ENCODE data around the gene BGN.

Gene BGN

GRCh38 chrX:153462291-153462690, 32.5 kb upstream of the BGN start:
- DNase-seq = no peak

DNA sequence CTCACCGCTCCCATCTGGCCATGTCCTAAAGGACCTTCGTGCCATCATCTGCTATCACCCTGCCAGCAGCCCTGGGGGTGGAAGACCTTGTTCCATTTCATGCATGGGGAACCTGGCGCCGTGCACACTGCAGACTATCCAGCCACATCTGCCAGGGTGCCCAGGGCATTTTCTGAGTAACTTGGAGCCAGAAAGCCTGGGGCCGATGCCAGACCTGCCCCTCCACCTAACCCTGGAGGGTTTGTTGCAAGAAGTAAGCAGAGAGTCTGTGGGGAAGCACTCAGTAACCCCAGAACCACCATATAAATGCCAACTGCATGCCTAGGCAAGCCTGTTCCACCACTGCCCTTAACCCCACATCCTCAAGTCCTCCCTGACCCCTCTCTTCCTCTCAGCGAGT, 31.7 kb upstream of the BGN start:
- DNase-seq = no peak

- DNase-seq = no peak
These were observed 31.2 kb upstream of the BGN start for GRCh38 chrX:153463556-153463955.

- no peak for DNase-seq
These were observed 30.7 kb upstream of the BGN start for GRCh38 chrX:153464116-153464515.

DNA sequence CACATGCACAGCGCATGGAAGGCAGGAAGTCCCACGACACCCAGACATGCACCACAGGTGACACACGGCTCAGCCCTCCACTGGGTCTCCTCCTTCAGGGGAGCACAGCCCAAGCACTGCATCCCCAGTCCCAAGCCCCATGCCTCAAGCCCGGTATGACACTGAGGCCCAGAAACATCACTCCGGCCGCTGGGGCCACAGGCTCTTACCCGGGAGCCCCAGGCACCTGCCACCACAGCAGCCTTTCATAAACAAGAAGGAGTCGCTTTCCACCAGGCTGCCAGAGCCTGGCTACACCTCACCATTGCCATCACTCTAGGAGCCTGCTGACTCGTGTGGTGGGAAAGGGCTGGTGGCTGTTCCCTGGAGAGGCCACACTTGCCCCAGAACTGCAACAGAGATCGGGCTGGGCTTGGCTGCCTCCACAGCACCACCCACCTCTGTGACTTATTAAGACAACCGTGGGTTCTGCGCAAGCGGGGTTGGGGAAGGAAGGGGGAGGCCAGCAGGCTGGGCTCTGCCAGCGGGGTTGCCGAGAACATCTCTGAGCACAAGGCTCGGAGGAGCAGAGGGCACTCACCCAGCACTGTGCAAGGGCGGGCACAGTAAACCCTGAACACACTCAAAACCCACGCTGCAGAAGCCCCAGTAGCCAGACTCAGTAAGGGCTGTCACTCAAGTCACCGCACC, 28.9 kb upstream of the BGN start:
- no peak for DNase-seq

DNA sequence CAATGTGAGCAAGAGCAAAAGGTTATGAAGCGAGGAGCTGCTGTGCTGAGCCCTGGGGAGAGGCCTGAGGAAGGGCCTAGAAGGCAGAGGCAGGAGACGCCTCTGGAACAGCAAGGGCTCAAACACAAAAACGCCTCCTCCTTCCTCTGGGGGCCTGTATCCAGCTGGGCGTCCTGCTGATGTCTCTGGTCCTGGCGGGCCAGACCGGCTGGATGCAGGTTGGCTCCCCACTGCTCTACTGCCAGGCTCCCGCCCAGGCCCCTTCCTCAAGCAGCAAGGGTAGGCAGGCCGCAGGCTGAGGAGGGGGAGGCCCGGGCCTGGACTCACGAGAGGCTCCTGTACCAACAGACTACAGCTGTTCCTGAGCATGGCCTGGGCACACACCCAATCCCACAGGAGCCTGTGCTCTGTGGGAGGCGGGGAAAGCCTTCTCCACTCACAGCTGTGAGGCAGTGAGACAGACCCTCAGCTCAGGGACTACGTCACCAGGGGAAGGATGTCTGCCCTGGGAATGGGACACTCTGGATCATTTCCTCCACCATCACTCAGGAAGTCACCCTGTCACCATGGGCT, 26.7 kb upstream of the BGN start:
- no peak for DNase-seq

DNA sequence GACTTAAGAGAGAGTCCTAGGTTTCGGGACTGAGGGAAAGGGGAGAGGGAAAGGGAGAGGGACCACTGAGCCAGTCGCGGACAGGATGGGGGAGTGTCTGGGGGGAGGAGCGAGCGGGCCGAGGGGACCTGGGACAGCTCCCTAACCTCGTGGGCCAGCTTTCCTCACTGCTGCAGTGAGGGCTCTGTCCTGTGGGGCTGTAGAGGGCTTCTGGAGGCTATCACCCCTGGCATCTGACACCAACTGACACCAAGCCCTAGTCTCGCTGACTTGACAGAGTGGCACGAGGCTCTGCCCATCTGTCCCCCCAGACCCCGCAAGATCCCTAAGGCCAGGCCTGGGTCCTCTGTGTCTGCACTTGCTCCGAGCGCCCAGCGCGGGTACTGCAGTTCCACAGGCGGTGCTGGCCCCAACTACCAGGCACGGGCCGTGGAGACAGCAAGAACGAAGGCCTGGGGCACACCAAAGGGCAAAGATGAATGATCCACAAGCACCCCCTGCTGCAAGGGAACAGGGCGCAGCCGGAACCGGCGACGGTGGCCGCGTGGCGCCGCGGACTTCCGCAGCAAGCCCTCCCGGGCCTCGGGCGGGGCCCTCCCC, 24.9 kb upstream of the BGN start:
- no peak for DNase-seq

GRCh38 chrX:153470411-153471363, 24.1 kb upstream of the BGN start, which contains the start of gene HAUS7:
HAUS7 (minus strand) TSS chrX:153470576; CDS start chrX:153470557, 19 bp downstream.
- DNase-seq = peak; percentile 86

DNA sequence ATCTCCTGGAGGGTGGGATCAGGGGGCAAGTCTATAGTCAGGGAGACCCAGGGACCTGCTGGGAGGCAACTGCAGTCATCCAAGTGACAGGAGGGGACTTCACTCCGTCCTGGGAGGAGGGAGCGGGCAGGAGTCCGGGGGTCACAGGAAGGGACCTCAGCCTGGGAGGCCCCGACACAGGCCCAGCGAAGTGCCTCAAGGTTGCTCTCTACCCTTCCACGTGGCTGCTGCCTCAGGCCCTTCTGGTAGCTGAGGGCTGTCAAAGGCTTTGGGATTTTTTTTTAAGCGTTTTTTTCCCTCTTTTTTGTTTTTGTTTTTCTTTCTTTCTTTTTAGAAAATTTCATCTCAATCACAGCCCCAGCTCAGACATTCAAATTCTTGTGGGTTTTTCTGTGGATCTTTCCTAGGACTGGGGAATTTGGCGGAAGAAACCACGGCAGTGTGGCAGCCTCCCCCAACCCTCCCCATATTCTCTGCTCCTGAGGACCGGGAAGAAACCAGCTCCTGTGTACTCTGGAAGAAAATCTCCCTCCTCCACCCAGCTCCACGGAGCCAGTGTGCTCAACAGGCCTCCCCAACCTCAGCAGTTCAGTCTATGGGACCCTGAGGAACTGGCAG, 23.0 kb upstream of the BGN start:
- no peak for DNase-seq

DNA sequence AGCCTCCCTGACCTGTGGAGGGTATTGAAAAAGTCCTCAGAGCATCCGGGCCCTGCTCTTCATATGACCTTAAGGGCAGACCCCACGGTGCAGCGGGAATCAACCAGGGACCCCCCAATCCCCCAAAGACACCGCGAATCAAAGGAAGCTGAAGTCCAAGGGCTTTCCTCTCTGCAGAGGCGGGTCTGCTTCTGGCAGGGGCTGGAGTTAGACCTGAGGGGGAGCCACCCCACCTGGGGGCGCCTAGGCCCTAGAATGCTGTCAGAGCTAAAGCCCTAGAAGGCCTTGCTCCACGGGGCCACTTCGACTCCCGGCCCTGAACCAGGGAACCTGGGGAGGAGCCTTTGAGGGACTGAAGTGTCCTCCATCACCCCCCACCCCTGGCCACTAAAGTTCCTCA, 21.7 kb upstream of the BGN start:
- no peak for DNase-seq

GRCh38 chrX:153474266-153474665, 20.5 kb upstream of the BGN start:
- DNase-seq = no peak

- DNase-seq = no peak
These were observed 20.1 kb upstream of the BGN start for GRCh38 chrX:153474718-153475117.

GRCh38 chrX:153475271-153475670, 19.5 kb upstream of the BGN start:
- no peak for DNase-seq

DNA sequence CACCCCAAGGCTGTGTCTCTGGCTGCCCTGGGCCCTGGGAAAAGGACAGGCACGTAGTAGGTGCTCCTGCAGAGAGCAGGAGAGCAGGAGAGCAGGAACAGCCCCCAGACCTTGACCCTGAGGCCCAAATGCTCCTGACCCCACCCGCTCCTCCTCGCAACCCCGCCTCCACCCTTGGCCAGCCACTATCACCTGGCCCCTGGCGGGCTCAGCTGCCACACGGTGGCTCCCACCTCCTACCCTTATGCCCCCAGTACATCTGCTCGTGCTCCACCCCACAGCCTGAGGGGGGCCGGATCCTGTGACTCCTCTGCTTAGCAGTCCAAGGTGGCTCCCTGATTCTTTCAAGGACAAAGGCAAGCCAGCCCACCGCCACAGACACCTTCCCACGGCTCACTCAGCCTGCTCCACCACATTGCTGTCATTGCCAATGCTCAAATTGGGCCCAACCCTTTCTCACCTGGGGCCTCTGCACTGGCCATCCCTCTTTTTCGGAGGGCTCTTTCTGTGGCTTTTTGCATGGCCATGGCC, 19.0 kb upstream of the BGN start:
- DNase-seq = no peak

GRCh38 chrX:153476666-153477363, 18.0 kb upstream of the BGN start:
- no peak for DNase-seq

DNA sequence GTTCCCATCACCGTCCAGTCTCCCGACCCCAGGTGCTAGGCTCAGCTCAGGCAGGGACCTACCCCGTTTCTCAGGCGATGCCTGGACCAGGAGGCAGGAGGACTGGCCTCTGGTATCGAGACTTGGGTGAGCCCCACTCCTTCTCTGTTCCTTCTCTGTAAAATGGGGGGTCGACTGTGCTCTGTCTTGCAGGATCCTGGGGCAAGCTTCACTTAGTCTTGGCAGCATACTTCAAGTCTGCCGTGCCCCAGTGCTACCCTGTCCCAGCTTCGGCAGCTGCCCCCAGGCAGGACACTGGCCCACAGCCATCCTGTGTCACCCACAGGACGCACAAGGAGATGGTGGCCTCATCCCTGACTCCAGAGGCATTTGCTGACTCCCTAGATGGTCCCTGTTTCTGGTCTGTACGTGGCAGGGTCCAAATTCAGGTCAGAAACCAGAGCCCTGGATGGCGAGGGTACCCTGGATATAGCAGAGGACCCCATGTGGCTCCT, 17.4 kb upstream of the BGN start:
- no peak for DNase-seq

- no peak for DNase-seq
These were observed 16.9 kb upstream of the BGN start for GRCh38 chrX:153477901-153478300.

DNA sequence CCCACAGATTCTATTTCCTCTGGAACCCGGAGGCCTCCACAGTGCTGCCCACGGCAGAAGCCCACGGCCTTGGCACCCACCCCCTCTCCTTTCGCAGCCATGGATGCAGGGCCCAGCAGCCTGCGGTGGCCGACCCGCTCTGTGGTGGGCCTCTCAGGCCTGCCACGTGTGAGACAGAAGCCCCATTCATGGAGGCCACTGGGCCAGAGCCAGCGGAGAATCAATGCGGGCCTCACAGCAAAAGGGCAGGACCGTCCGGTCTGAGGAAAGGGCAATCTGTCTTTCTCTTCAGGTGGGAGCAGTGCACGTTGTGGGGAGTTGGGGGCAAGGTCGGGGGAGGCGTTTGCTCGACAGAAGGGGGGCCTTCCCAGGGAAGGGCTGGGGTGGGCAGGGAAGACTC, 16.0 kb upstream of the BGN start:
- no peak for DNase-seq

- no peak for DNase-seq
These were observed 13.7 kb upstream of the BGN start for GRCh38 chrX:153481043-153481442.

- no peak for DNase-seq
These were observed 12.3 kb upstream of the BGN start for GRCh38 chrX:153482376-153483015.

DNA sequence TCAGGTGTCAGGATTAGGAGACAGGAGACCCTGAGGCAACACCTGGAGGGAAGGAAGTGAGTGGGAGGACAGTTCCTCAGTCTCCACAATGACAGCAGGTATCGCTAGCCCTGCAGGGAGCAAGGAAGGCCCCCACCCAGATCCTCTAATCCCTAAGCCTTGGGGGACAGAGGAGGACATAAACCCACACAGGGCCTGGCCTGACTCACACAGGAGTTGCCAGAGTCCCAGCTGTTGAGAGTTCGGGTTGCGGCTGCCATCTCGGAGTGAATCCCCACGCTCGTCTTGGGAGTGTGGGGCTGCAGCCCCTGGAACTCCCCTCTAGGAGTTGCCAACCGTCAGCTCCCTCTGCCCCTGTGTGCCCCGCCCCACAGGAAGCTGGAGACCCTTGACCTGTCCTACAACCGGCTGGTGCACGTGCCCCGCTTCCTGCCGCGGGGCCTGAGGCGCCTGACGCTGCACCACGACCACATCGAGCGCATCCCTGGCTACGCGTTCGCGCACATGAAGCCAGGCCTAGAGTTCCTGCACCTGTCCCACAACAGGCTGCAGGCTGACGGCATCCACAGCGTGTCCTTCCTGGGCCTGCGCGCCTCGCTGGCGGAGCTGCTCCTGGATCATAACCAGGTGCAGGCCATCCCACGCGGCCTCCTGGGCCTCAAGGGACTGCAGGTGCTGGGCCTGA, 9.2 kb upstream of the BGN start:
- DNase-seq = no peak
